Measurements from ENCODE around the gene TEX13D.

GRCh38 chrX:124342174-124342867, 9.9 kb downstream of the TEX13D start:
- TF ChIP-seq EP300 (IDR thresholded peaks at IDR 0.05; ENCODE audit: low read depth) (no peak), POLR2AphosphoS5 (IDR thresholded peaks at IDR 0.05) (no peak)
